Endothelial cell of umbilical vein (primary cell): ENCODE measurements around the gene SEMA7A.

Experiments used
- EZH2 ChIP-seq: IDR thresholded peaks from 2 replicates; pipeline ENCODE4 v1.6.1; 2012; ENCODE audit warnings: borderline replicate concordance, low read depth, mild to moderate bottlenecking, moderate library complexity, low read length, inconsistent platforms; ENCODE audit not compliant: severe bottlenecking
- FOS ChIP-seq: IDR thresholded peaks from 2 replicates; pipeline ENCODE4 v1.6.1; 2011; ENCODE audit warnings: mild to moderate bottlenecking, low read length, moderate library complexity, borderline replicate concordance; ENCODE audit not compliant: insufficient read depth
- JUN ChIP-seq: IDR thresholded peaks from 2 replicates; pipeline ENCODE4 v1.6.1; 2011; ENCODE audit warnings: borderline replicate concordance, low read depth; ENCODE audit not compliant: insufficient read length, insufficient read depth
- MAX ChIP-seq: IDR thresholded peaks from 2 replicates; pipeline ENCODE4 v1.6.1; 2011; ENCODE audit not compliant: insufficient read depth, insufficient read length
- MYC ChIP-seq: IDR thresholded peaks from one replicate; pipeline ENCODE4 v1.6.1; 2011; ENCODE audit warnings: mild to moderate bottlenecking, low read depth, low read length
- POLR2A ChIP-seq: IDR thresholded peaks from 2 replicates; pipeline ENCODE4 v1.6.1; 2012; ENCODE audit warnings: low read depth, mild to moderate bottlenecking, control low read depth, low read length
- POLR2AphosphoS5 ChIP-seq: IDR thresholded peaks from 2 replicates; pipeline ENCODE4 v1.6.1; 2012; ENCODE audit warnings: low read depth, mild to moderate bottlenecking, control low read depth, low read length, moderate library complexity; ENCODE audit not compliant: insufficient read depth
- TF ChIP-seq, protein P1 (sequence below), 2 donors: IDR thresholded peaks; 1 replicate in 1 of 2; 2 replicates in 1 of 2; pipeline ENCODE4 v1.5.1; 2011; ENCODE audit warnings: low read length in 2 of 2, mild to moderate bottlenecking in 2 of 2, moderate library complexity in 2 of 2, control low read depth in 1 of 2, inconsistent platforms in 1 of 2, low read depth in 1 of 2; ENCODE audit not compliant: insufficient read depth in 1 of 2; ENCODE audit errors: extremely low read depth in 1 of 2

DNA sequence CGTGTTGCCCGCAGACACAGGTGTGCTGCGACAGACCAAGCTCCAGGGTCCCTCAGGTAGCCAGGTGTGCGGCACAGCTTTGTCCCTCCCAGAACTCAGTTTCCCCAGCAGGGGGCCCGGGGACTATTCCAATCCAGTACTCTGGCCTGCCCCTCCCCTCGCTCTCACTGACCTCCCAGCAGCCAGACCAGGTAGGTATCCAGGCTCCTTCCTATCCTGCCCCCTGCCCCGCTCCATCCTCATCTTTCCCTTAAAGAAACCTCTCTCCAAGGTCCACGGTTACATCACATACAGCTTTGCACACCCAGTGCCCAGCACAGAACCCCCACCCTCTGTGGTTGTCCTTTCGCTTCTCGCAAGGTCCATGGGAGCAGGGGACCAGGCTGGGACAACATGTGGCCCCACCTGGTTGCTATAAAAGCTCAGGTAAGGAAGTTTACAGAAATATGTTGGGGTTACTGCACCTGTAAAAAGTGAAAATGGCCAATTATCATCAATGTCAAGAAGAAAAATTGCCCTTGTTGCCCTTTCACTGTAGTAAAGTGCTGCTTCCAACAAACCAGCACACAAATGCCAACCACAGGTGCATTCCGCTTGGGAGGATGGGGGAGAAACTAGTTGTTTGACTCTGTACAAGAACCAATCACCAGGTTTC is 59.0 kb downstream of the SEMA7A start:
- no peak for TF ChIP-seq POLR2A
- TF ChIP-seq, protein P1, sequence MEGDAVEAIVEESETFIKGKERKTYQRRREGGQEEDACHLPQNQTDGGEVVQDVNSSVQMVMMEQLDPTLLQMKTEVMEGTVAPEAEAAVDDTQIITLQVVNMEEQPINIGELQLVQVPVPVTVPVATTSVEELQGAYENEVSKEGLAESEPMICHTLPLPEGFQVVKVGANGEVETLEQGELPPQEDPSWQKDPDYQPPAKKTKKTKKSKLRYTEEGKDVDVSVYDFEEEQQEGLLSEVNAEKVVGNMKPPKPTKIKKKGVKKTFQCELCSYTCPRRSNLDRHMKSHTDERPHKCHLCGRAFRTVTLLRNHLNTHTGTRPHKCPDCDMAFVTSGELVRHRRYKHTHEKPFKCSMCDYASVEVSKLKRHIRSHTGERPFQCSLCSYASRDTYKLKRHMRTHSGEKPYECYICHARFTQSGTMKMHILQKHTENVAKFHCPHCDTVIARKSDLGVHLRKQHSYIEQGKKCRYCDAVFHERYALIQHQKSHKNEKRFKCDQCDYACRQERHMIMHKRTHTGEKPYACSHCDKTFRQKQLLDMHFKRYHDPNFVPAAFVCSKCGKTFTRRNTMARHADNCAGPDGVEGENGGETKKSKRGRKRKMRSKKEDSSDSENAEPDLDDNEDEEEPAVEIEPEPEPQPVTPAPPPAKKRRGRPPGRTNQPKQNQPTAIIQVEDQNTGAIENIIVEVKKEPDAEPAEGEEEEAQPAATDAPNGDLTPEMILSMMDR (IDR thresholded peaks at IDR 0.05; ENCODE audit: extremely low read depth in 1 of 2, insufficient read depth in 1 of 2, low read depth in 1 of 2, low read length in 2 of 2), result no peak
- TF ChIP-seq EZH2, result no peak
- TF ChIP-seq MAX, result no peak
- TF ChIP-seq JUN, result no peak
- TF ChIP-seq FOS, result no peak
- TF ChIP-seq POLR2AphosphoS5, result no peak
- no peak for TF ChIP-seq MYC
